Activated T-helper 1 cell treated with Interleukin-2 at 50 U/mL for 16 hours (primary cell): ENCODE data around the gene LNP1.
"Not testable (repeated sequence)": the region's sequence is repeated elsewhere in the genome, so short reads cannot be mapped to it uniquely, and the experiment has no call there.

Experiments used
- DNase-seq: peaks from one replicate; pipeline ENCODE4 v3.0.0-alpha.2; 2020; ENCODE audit warnings: low read depth

The LNP1 gene

DNA sequence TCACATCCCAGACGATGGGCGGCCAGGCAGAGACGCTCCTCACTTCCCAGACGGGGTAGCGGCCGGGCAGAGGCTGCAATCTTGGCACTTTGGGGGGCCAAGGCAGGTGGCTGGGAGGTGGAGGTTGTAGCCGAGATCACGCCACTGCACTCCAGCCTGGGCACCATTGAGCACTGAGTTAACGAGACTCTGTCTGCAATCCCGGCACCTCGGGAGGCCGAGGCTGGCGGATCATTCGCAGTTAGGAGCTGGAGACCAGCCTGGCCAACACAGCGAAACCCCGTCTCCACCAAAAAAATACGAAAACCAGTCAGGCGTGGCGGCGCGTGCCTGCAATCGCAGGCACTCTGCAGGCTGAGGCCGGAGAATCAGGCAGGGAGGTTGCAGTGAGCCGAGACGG lies 77.2 kb downstream of the LNP1 start:
- DNase-seq: not testable (repeated sequence)

DNA sequence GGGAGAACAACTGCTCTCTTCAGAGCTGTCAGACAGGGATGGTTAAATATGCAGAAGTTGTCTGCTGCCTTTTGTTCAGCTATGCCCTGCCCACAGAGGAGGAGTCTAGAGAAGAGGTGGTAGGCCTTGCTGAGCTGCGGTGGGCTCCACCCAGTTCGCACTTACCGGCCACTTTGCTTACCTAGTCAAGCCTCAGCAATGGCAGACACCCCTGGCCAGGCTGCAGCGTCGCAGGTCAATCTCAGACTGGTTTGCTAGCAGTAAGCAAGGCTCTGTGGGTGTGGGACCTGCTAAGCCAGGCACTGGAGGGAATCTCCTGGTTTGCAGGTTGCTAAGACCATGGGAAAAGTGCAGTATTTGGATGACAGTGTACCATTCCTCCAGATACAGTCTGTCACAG lies 78.7 kb downstream of the LNP1 start:
- no peak for DNase-seq

DNA sequence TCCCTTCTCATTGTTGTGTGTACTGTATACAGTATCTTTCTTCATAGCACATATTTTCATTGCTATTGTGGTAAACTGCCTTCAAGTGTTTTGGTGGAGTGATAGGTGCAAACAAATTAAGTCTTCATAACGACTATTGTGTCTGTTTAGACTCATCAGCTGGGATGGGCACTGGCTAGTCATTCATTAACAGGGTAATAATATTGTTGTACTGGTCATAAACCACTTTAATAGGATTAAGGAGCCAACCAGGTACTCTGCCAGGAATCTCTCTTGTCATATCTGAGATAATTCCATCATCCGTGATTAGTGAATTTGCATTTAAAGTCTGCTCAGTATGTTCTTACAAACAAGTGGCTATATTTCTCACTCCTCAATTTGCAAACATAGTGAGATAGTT lies 80.8 kb downstream of the LNP1 start:
- DNase-seq: no peak

DNA sequence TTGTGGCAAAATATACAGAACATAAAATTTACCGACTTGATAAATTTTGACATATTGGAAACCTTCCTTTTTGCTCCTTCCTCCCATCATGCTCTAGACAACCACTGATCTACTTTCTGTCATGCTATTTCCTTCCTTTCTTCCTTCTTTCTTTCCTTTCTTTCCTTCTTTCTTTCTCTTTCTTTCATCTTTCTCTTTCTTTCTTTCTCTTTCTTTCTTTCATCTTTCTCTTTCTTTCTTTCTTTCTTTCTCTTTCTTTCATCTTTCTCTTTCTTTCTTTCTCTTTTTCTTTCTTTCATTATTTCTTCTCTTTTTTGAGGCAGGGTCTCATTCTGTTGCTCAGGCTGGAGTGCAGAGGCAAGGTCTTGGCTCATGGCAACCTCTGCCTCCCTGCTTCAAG lies 82.2 kb downstream of the LNP1 start:
- DNase-seq: no peak

DNA sequence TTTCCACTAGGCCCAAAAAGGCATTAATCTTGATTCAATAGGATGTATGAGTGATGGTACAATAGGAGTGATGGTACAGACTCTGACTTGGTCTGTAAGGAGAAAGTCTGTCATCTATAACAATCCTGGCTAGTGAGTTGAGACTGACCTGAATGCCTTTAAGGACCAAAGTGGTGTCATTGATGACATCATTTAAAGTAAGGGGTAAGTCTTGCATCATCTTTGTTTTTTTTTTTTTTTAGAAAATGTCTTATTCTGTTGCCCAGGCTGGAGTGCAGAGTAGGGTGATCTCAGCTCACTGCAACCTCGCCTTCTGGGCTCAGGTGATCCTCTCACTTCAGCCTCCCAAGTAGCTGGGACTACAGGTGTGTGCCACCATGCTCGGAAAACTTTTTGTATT lies 85.5 kb downstream of the LNP1 start:
- no peak for DNase-seq

DNA sequence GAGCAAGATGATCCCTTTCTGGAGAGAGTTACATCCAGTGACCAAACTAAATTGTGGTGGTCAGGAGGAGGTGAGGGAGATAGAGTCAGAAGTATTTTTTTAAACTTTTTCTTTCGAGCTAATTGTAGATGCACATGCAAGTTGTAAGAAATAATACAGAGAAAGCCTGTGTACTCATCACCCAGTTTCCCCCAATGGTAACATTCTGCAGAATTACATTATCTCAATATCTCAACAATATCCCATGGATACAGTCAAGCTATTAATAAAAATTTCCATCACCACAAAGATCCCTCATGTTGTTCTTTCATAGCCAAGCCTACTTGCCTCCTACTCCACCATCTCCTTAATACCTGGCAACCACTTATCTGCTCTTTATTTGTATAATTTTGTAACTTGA lies 87.8 kb downstream of the LNP1 start:
- no peak for DNase-seq

DNA sequence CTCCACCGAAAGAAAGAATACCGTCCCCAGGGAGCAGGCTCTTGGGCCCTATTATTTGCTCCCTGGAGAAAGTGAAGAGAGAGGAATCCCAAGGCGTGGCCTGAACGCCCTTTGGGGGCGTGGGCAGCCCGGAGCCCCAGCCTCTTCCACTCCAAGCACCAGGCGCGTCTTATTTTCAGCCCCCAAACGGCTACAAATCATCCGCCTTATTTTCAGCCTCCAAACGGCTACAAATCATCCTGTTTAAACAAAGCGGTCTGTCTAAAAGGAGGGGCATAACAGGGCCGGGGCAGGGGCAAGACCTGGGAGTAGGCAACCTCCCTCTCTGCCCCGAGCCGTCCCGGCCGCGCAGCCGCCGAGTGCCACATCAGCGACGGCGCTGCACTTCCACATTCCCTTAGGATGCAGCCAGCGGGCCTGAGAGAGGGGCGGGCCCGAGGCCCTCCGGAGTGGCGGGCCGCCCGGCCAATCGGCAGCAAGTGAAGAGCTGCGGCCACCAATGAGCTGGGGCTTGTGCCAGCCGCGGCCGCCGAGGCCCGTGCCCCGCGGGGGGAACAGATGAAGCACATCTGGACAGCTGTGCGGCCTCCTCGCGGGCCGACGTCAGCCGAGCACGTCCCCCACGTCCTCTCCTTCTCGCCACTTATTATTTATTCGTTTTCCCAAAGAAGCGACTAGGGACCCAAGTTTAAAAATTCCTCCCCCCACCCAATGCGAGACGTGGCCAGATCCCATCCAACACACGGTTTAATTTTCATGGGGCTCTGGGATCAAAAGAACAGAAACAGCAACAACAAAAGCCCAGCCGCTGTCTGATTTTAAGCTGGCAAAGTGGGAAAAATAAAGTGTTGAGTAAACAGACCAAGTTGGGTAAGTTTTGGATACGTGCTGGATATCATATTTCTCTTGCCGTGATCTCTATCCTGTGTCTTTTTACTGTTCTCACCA lies 91.0 kb downstream of the LNP1 start, which contains the start of gene TMEM45A:
Gene TMEM45A, plus strand, starts transcription at position 561 of the 948 bp plus-strand sequence. CDS start 62,593 bp downstream, outside the sequence.
- DNase-seq: peak; percentile 53

DNA sequence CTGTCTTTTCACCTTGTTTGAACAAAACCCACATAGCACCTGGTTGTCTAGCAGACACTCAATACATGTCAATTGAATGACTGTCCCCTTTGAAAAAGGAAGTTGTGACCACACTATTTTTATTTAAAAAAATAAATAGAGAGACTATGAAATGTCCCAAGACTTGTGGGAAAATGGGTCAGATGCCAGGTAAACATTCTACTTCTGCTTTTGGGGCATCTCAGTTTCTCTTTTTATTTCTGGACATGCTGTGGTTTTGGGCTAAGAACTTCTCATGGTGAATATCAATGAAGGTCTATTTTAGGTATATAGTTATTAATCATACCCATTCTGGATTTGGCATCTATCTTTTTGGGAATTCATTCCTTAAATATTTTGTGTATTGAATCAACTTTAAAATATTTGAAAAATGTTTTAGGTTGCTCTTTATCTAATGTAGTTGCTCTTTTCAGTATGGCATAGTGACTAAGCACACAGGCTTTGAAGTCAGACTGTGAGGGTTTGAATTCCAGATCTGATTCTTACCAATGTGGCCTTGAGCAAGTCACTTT lies 95.4 kb downstream of the LNP1 start:
- DNase-seq: no peak

DNA sequence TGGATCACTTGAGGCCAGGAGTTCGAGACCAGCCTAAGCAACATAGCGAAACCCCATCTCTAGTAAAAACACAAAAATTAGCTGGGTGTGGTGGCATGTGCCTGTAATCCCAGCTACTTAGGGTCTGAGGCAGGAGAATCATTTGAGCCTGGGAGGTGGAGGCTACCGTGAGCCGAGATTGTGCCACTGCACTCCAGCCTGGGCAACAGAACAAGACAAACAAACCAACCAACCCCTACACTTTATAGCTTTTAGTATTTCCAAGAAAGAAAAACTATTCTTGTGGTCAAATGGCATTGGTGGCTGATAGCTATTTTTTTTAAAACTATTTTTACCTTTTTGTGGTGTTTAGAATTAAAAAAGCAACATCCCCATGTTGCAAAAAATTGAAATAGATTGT lies 98.3 kb downstream of the LNP1 start:
- DNase-seq: no peak

DNA sequence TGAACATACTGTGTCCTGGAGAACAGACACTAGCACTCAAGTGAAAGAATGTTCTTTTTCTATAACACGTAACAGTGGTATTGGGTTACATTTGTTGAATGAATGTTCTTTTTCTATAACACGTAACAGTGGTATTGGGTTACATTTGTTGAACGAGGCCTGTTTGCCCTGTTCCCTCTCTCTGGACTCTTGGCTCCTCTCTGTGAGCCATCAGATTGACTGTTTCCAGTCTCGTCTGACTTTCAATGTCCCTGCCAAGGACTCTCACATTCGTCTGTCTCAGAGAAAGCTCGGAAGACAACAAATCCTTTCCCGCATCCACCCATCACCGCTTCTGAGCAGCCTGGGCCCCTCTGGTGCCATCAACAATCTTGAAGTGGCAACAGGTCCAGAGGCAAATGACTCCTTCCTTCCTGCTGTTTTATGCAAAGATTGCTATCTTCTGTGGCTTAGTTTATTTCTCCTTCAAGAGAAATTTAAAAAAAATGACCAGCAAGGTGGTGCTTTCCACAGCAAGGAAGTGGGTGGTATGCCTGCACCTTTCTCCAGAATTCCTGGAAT lies 99.1 kb downstream of the LNP1 start:
- DNase-seq: no peak

DNA sequence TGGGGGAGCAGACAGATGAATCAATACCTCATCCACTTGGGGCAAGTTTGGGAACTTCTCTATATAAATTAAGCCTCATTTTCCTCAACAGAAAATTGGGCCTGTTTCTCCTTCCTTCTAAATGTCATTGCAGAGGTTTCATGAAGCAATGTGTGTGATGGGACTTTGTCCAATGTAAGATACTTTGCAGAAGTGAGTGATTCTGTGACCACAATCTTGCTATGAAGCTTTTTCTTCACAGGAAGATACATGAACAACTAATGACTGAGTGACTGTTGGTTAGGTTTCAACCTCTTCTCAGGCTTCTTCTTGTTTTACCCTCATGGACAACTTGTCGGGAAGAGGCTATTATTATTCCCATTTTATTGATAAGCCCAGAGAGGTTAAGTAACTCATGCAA lies 102.1 kb downstream of the LNP1 start:
- no peak for DNase-seq
